VCaP (cell line): ENCODE results near the gene TAOK3.

Experiments used
- H3K27ac ChIP-seq: fragments of 450-650 bp; 2 replicates; pipeline ENCODE4 v1.5.1; 2017
- TF ChIP-seq, protein P1 (sequence below): fragments of 450-650 bp; conservative IDR thresholded peaks from 2 replicates; pipeline ENCODE4 v1.5.1; 2017; ENCODE audit warnings: mild to moderate bottlenecking, moderate library complexity

Gene TAOK3

DNA sequence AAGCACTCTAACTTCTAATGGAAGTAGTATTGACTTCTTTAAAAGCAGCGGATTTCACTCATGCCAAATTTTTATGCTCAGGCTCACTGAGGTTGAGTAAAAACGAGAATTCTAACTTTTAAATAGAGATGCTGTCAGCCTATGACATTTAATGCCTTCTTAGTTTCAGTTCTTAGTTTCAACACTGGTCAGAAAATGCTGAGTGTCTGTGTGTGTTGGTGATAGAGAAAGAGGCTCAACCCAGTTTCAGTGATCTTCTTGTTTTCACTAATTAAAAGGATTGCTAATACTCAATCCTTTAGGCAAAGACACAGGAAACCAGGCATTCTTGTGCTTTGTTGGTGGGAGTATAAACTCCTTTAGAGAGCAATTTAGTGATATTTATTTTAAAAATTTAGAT is 205.8 kb downstream of the TAOK3 start:
- H3K27ac ChIP-seq, result no peak overlapping the region
- TF ChIP-seq, protein P1, sequence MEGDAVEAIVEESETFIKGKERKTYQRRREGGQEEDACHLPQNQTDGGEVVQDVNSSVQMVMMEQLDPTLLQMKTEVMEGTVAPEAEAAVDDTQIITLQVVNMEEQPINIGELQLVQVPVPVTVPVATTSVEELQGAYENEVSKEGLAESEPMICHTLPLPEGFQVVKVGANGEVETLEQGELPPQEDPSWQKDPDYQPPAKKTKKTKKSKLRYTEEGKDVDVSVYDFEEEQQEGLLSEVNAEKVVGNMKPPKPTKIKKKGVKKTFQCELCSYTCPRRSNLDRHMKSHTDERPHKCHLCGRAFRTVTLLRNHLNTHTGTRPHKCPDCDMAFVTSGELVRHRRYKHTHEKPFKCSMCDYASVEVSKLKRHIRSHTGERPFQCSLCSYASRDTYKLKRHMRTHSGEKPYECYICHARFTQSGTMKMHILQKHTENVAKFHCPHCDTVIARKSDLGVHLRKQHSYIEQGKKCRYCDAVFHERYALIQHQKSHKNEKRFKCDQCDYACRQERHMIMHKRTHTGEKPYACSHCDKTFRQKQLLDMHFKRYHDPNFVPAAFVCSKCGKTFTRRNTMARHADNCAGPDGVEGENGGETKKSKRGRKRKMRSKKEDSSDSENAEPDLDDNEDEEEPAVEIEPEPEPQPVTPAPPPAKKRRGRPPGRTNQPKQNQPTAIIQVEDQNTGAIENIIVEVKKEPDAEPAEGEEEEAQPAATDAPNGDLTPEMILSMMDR, result no peak

DNA sequence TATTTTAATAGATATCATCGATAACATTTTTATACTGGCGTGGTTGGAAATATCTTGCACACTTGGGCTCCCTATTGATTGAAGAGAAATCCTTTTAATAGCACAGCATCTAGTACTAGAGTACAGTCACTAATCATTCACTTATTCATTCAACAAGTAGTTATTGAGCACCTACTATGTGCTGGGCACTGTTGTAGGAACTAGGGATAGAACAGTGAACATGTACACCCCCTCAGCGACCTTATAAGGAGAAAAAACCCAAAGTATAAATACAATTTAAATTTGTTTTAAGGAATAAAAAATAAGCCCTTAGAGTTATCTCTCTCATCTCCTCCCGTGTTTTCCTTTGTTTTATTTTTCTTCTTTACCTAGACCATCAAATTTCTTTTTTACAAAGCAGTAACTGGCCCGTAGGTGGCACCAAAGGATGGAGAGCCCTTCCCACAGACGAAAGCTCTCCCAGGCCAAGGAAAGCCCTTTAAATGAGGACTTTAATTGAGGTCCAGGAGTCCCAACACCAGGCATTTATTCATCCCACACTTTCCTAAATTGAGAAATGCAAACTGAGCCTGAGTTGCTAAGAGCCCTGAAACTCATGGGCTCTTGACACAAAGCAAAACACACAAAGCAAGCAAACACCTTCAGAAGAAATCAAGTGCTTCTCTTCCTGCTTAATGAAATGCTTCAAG is 207.8 kb downstream of the TAOK3 start:
- TF ChIP-seq, protein P1, result peak; percentile 95
- H3K27ac ChIP-seq, result no peak overlapping the region

DNA sequence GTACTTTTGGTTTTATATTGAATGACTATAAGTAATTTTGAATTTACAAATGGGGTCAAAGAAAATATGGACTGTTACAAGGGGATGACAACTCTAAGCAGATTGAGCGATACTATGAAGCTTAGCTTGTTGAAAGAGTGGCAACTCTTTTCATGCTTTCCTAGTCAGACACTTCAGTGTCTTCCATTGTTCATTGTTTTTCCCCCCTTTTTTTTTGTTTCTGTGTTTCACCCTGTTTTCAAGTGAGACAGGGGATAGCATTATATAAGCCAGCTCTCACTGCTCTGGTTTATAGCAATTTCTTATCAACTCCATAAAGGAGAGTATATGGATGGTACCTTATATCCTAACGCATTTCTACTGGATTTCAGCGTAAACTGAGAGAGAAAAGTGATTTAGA is 212.2 kb downstream of the TAOK3 start:
- no peak overlapping the region for H3K27ac ChIP-seq

DNA sequence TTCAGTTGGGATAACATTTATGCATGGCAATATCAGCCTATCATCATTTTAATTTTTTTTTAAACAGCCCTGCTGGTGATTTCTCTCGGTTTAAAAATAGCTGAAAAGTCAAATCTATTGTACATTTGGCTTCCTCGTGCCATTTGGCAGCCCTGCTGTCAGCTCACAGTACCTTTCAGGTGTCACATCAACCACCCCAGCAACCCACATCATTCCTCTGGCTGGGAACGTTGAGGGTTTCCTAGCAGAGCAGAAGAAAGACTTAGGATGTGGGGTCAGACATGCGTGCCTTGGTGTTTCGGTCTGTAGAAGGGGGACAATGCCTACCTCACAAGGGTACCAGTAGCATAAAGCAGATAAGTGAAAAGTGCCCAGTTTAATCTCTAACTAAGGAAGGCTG is 221.0 kb downstream of the TAOK3 start:
- TF ChIP-seq, protein P1, result no peak
- H3K27ac ChIP-seq, result no peak overlapping the region

More for the DNA sequence above, 212.2 kb downstream of the TAOK3 start:
- TF ChIP-seq, protein P1, result no peak

DNA sequence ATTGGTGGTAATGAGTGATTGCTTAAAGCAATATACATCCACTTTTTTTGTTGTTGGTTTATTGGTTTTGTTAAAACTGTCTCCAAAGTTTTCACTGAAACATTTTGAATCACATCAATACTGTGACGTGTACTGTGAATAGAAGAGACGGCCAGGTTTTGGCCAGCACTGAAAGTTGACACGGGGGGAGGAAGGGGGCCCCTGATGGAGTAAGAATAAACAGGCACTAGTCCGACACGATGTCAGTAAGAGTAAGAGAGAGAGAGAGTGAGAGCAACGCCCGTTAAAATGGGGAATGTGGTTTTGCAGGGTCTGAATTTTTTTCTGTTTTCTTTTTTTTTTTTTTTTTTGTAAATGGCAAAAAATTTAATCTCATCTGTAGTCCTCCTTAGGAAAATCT is 222.1 kb downstream of the TAOK3 start:
- TF ChIP-seq, protein P1, result no peak
- no peak overlapping the region for H3K27ac ChIP-seq

DNA sequence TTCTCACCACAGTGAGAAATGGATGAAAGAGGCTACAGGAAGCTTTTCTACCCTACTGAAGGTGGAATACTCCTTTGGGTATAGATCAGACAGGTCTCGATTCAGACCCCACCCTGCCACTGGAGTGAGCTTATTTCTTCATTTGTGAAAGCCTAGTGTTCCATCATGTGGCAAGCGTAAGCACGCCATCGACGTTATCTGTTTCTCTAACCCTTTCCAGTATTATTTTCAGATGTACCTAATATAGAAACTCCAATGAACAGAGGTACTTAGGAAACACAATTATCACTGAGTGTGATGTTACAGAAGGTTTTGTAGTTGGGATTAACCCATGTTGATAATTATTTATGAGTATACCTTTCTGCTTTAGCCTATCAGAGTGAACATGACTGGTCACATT is 224.4 kb downstream of the TAOK3 start:
- H3K27ac ChIP-seq, result no peak overlapping the region
- TF ChIP-seq, protein P1, result no peak

DNA sequence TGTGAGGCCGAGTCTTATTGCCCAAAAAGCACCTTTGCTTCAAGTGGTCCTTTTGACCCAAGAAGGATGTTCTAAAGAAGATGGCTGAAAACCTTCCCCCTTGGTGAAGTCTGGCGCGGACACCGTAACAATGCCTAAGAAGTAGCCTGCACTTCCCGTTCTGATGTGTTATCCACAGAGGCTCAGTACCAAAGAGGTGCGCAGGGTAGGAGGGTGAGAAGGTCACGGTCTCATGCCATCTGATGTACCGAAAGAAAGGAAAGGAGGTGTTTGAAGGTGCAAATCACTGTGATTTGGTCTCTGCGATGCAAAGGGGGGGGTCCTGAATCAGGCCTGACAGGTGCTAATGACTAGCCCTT is 226.9 kb downstream of the TAOK3 start:
- TF ChIP-seq, protein P1, result no peak
- no peak overlapping the region for H3K27ac ChIP-seq
